Endodermal cell (in vitro differentiated cells): ENCODE data around the gene GCNT4. TPM values are rescaled to one million over a fixed set of nuclear protein-coding genes. Genes with fewer than 3 reads are reported as not detected.

ENCODE experiments used
- DNase-seq: peaks from one replicate; pipeline ENCODE4 v3.0.0-alpha.2; 2017
- H3K27ac ChIP-seq: 2 replicates; pipeline ENCODE4 v1.5.1; 2013; ENCODE audit warnings: mild to moderate bottlenecking, low read depth, low read length, moderate library complexity
- H3K27me3 ChIP-seq: 2 replicates; pipeline ENCODE4 v1.6.1; 2013; ENCODE audit warnings: mild to moderate bottlenecking, low read length, moderate library complexity; ENCODE audit not compliant: insufficient read depth, control insufficient read depth, poor library complexity, severe bottlenecking
- H3K36me3 ChIP-seq: 2 replicates; pipeline ENCODE4 v1.7.0; 2013; ENCODE audit warnings: mild to moderate bottlenecking, low read length, moderate library complexity; ENCODE audit not compliant: control insufficient read depth, insufficient read depth
- H3K4me1 ChIP-seq: one replicate; pipeline ENCODE4 v1.7.0; 2013; ENCODE audit warnings: low read length; ENCODE audit not compliant: control insufficient read depth, insufficient read depth
- H3K4me3 ChIP-seq: 2 replicates; pipeline ENCODE4 v1.5.1; 2013; ENCODE audit warnings: mild to moderate bottlenecking, low read length, moderate library complexity
- H3K9ac ChIP-seq: 2 replicates; pipeline ENCODE4 v1.6.1; 2013; ENCODE audit warnings: mild to moderate bottlenecking, low read length, moderate library complexity; ENCODE audit not compliant: poor library complexity, severe bottlenecking; ENCODE audit errors: extremely low read depth
- H3K9me3 ChIP-seq: 2 replicates; pipeline ENCODE4 v1.6.1; 2013; ENCODE audit warnings: mild to moderate bottlenecking, low read length, moderate library complexity; ENCODE audit not compliant: control insufficient read depth
- H3K27ac Mint-ChIP-seq: 2 replicates; pipeline ENCODE4 v1.8.0; 2020; ENCODE audit warnings: mixed read lengths
- H3K27me3 Mint-ChIP-seq: 2 replicates; pipeline ENCODE4 v1.8.0; 2021; ENCODE audit warnings: mild to moderate bottlenecking, mixed read lengths; ENCODE audit not compliant: insufficient read depth
- H3K36me3 Mint-ChIP-seq: 2 replicates; pipeline ENCODE4 v1.8.0; 2020; ENCODE audit warnings: low read depth, mixed read lengths
- H3K4me1 Mint-ChIP-seq: 2 replicates; pipeline ENCODE4 v1.8.0; 2020; ENCODE audit warnings: mixed read lengths
- H3K4me3 Mint-ChIP-seq: 2 replicates; pipeline ENCODE4 v1.8.0; 2020; ENCODE audit warnings: mild to moderate bottlenecking, moderate library complexity, mixed read lengths
- H3K9me3 Mint-ChIP-seq: 2 replicates; pipeline ENCODE4 v1.8.0; 2020; ENCODE audit warnings: mild to moderate bottlenecking, mixed read lengths
- WGBS, 2 experiments: methylation state at CpG; one replicate each; pipeline versions ENCODE4 v1.1.5 to v1.1.7; 2013; ENCODE audit warnings: missing lambda C conversion rate in 2 of 2, mixed read lengths in 1 of 2; ENCODE audit not compliant: insufficient coverage in 1 of 2, insufficient read length in 1 of 2; 5-methylcytosine and 5-hydroxymethylcytosine counted together
- total RNA-seq, 2 donors: library from RNA; stranded (reverse); fragmentation: NEBNext Ultra II Directional in 1 of 2; extraction: Animal tissue kit (Norgen Biotek cat#: 25700) in 1 of 2; gene quantifications; 2 replicates in 1 of 2; 3 replicates in 1 of 2; pipeline ENCODE4 v1.2.1, GENCODE V29; 2021
- TF ChIP-seq, protein P1 (sequence below): fragments of 200-600 bp; sonication (generic); conservative IDR thresholded peaks from 2 replicates; pipeline ENCODE4 v1.5.0; 2021; ENCODE audit warnings: antibody characterized with exemption, mild to moderate bottlenecking

The GCNT4 gene
- total RNA-seq, 2 donors from 2014 or later: 2.5 to 4.2 TPM

- no peak overlapping the region for H3K27ac ChIP-seq
- H3K4me1 Mint-ChIP-seq: peaks cover 4% of the 10 kb centered on the region
- H3K4me3 ChIP-seq: no peak overlapping the region
Measured at GRCh38 chr5:75028090-75028489, 24.3 kb downstream of the GCNT4 start.

GRCh38 chr5:75023368-75024159 is 28.8 kb downstream of the GCNT4 start:
- TF ChIP-seq, protein P1, sequence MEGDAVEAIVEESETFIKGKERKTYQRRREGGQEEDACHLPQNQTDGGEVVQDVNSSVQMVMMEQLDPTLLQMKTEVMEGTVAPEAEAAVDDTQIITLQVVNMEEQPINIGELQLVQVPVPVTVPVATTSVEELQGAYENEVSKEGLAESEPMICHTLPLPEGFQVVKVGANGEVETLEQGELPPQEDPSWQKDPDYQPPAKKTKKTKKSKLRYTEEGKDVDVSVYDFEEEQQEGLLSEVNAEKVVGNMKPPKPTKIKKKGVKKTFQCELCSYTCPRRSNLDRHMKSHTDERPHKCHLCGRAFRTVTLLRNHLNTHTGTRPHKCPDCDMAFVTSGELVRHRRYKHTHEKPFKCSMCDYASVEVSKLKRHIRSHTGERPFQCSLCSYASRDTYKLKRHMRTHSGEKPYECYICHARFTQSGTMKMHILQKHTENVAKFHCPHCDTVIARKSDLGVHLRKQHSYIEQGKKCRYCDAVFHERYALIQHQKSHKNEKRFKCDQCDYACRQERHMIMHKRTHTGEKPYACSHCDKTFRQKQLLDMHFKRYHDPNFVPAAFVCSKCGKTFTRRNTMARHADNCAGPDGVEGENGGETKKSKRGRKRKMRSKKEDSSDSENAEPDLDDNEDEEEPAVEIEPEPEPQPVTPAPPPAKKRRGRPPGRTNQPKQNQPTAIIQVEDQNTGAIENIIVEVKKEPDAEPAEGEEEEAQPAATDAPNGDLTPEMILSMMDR: no peak
- H3K4me1 Mint-ChIP-seq: peaks cover 4% of the 10 kb centered on the region
- H3K27ac Mint-ChIP-seq: no peak overlapping the region

More at GRCh38 chr5:75028090-75028489, 24.3 kb downstream of the GCNT4 start:
- no peak for DNase-seq
- TF ChIP-seq, protein P1: no peak
- 95 to 97% methylated on average over 2 to 3 of the region's 3 CpGs for WGBS, 2 experiments
- H3K9me3 Mint-ChIP-seq: no peaks in the 10 kb centered on the region
- H3K27ac Mint-ChIP-seq: no peak overlapping the region
- H3K9ac ChIP-seq: no peak overlapping the region
- H3K27me3 Mint-ChIP-seq: no peaks in the 10 kb centered on the region
- no peaks in the 10 kb centered on the region for H3K9me3 ChIP-seq
- no peaks in the 10 kb centered on the region for H3K36me3 ChIP-seq
- H3K4me1 ChIP-seq: no peaks in the 10 kb centered on the region
- H3K4me3 Mint-ChIP-seq: no peak overlapping the region
- H3K36me3 Mint-ChIP-seq: no peaks in the 10 kb centered on the region
- no peaks in the 10 kb centered on the region for H3K27me3 ChIP-seq

DNA sequence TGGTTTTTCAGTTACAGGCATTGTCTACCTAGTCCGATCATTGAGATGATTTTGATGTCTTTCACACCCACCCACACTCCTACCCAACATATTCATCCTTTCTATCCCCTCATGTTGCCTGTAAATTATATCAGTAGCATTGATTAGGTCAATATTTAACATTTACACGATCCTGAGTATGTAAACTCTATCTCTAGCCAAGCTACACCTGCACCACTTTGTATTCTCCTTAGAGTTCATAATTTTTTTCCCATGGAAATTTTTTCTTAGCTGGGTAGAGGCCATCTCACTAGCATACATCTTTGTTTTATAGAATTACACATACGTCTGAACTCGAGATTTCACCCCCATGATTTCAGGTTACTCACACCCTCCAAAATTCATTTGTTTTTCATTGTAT is 30.6 kb downstream of the GCNT4 start:
- no peaks in the 10 kb centered on the region for H3K9me3 Mint-ChIP-seq
- Histone ChIP-seq H3K27ac (no peak overlapping the region), H3K36me3 (no peaks in the 10 kb centered on the region), H3K4me1 (no peaks in the 10 kb centered on the region), H3K27me3 (no peaks in the 10 kb centered on the region), H3K4me3 (no peak overlapping the region), H3K9ac (no peak overlapping the region), H3K9me3 (no peaks in the 10 kb centered on the region)
- no peak overlapping the region for H3K27ac Mint-ChIP-seq
- DNase-seq: no peak
- no peaks in the 10 kb centered on the region for H3K36me3 Mint-ChIP-seq
- TF ChIP-seq, protein P1: no peak
- peaks cover 4% of the 10 kb centered on the region for H3K4me1 Mint-ChIP-seq
- no peak overlapping the region for H3K4me3 Mint-ChIP-seq
- 90 to 100% methylated on average over 1 to 4 of the region's 4 CpGs for WGBS, 2 experiments
- peaks cover 2% of the 10 kb centered on the region for H3K27me3 Mint-ChIP-seq

More at GRCh38 chr5:75023368-75024159, 28.8 kb downstream of the GCNT4 start:
- WGBS, 2 experiments: 88 to 100% methylated on average over 1 to 9 of the region's 9 CpGs
- no peaks in the 10 kb centered on the region for H3K9me3 ChIP-seq
- H3K27ac ChIP-seq: no peak overlapping the region
- no peaks in the 10 kb centered on the region for H3K4me1 ChIP-seq
- DNase-seq: no peak
- no peaks in the 10 kb centered on the region for H3K36me3 Mint-ChIP-seq
- no peaks in the 10 kb centered on the region for H3K27me3 Mint-ChIP-seq
- H3K27me3 ChIP-seq: no peaks in the 10 kb centered on the region
- no peak overlapping the region for H3K4me3 ChIP-seq
- no peak overlapping the region for H3K9ac ChIP-seq
- H3K36me3 ChIP-seq: no peaks in the 10 kb centered on the region
- no peak overlapping the region for H3K4me3 Mint-ChIP-seq
- H3K9me3 Mint-ChIP-seq: no peaks in the 10 kb centered on the region
